ELR (cell line): ENCODE data around the gene SAMD9.
"Not testable (repeated sequence)": the region's sequence is repeated elsewhere in the genome, so short reads cannot be mapped to it uniquely, and the experiment has no call there.

Experiments
- DNase-seq: peaks from one replicate; pipeline ENCODE4 v3.0.0-alpha.2; 2015; ENCODE audit warnings: low read depth

Gene SAMD9

DNA sequence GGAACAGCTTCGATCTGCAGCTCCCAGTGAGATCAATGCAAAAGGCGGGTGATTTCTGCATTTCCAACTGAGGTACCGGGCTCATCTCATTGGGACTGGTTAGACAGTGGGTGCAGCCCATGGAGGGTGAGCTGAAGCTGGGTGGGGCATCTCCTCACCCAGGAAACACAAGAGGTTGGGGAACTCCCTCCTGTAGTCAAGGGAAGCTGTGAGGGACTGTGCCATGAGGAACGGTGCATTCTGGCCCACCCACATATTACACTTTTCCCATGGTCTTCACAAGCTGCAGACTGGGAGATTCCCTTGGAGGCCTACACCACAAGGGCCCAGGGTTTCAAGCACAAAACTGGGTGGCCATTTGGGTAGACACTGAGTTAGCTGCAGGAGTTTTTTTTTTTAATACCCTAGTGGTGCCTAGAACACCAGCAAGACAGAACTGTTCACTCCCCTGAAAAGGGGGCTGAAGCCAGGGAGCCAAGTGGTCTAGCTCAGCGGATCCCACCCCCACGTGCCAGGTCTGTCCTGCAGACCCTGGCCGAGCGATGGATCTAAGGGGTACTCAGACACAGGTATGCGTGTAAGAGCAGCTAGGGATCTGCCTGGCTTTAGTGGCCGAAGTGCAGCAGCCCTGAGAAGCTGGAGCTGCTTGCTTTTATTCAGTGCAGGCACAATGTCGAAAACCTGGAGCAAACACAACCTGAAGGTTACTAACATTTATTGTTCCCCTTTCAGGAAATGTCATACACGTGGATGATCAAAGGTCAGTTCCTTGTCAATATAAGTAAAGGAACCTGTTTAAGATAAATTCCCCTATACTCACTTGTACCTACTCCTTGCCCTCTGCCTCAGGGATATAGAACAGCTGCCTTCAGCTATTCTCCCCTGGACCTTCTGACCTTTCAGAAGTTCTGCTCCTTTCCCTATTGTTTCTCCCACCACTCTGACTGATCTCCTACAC lies 3.1 kb upstream of the SAMD9 start:
- no peak for DNase-seq

DNA sequence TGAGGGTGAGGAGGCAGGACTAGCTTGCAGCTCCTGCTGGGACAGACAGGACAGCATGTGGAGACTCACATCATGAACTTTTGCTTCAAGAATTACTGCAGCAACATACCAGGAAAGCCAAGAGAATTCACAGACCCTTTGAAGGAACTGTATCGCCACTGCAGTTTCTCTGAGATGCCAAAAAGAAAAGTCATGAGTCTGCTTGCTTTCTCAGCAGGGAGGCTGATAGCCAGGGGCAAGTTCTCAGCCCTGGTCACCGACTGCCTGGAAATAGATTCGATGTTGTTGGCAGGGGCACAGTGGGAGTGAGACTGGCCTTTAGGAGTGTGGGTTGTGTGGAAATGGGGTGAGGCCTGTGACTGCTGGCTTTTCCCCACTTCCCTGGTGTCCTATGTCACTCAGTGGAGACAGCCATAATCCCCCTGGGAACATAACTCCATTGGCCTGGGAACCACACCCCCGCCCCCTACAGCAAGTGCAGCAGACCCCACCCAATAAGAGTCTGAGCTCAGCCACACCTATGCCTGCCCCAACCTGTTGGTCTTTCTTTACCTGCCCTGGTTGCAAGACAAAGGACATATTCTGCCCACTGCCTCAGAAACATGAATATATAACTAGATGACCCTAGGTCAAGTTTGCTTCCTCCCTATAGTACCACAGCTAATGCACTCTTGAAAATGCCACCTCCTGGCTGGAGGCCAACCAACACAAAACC lies 1.6 kb upstream of the SAMD9 start:
- DNase-seq: peak; percentile 67

DNA sequence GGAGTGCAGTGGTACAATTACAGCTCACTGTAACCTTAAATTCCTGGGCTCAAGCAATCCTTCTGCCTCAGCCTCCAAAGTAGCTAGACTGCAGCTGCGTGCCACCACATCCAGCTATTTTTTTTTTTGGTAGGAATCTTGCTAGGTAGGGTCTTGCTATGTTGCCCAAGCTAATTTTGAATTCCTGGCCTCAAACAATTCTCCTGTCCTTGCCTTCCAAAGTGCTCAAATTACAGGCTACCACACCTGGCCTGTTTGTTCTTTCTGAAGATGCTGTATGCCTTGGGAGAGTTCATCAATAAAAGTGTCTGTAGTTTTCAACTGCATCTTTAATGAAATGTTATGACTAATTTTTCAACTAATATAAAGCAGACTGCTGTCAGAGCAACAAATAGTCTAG lies 452 bp downstream of the SAMD9 start:
- DNase-seq: no peak

DNA sequence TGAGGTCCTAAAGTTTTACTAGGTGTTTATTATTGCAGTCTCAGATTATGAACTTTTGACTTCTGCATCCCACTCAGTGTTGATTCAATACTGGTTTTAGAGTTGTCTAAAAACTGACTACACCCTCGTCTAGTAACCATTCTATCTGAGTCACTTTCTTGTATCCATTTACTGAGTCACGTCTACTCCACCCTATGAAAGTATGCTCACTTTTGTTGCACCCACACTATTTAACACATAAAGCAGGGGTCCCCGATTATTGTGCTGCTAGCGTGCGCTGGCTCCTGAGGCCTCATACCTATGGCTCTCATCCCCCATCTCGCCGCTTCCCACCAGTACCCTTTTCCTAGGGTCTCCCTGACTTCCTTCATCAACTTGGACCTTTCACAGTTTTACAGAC lies 2.0 kb downstream of the SAMD9 start:
- peak; percentile 88 for DNase-seq

DNA sequence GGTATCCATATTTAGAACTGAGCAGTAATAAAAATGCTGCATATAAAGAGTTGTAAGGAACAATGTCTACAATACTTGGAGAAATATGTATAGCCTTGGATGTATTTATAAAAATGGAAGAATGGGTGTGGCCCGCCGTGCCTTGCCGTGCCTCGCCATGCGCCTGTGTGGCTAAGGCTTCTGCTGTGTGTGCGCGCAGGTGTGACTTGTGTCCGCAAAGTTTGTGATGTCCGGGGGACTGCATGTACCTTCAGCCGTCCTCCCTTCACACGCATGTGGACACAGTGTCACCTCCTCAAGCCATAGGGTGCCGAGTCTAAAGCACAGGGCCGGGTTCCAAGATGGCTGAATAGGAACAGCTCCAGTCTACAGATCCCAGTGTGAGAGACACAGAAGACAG lies 9.8 kb downstream of the SAMD9 start:
- DNase-seq: no peak

DNA sequence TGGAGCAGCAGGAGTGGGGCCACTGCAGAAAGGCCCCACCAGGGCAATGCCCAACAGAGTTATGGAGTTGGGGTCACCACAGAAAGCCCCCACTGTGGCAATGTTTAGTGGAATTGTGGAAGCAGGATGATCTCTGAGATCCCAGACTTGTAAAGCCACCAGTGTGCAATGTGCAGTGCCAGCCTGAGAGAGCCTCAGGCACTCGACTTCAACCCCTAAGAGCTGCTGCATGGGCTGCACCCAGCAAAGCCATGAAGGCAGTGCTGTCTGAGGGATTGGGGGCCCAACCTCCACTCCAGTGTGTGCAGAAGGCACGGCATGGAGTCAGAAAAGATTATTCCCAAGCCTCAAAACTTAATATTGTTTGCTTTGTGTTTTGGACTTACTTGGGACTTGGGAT lies 20.4 kb downstream of the SAMD9 start:
- DNase-seq: no peak

DNA sequence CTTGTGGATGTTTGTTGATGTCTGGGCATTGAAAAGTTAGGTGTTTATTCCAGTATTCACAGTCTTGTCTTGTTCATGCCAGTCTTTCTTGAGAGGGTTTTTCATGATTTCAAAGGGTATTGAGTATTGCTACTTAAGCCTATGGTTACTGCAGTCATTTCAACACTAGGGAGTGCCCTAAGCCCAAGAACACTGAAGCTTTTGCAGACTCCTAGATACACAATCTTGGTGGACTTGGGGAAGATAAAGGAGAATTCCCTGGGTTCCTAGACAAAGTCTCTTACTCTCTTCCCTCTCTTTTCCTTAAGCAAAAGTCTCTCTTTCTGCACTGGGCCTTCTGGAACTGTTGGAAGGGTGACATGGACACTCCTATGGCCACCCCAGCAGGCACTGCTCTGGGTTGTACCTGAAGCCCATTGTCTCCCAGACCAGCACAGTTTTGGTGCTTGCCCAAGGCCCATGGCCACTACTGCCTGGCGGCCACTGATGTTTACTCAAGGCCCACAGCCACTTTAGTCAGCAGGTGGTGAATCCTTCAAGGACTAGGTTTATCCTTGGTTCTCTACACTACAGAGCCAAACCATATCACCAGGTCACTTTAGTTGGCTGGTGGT lies 24.9 kb downstream of the SAMD9 start:
- DNase-seq: peak; percentile 69

DNA sequence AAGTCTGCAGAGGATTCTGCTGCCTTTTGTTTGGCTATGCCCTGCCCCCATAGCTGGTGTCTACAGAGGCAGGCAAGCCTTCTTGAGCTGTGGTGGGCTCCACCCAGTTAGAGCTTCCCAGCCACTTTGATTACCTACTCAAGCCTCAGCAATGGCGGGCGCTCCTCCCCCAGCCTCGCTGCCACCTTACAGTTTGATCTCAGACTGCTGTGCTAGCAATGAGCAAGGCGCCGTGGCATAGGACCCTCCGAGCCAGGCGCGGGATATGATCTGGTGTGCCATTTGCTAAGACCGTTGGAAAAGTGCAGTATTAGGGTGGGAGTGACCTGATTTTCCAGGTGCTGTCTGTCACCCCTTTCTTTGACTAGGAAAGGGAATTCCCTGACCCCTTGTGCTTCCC lies 44.4 kb downstream of the SAMD9 start:
- DNase-seq: not testable (repeated sequence)

DNA sequence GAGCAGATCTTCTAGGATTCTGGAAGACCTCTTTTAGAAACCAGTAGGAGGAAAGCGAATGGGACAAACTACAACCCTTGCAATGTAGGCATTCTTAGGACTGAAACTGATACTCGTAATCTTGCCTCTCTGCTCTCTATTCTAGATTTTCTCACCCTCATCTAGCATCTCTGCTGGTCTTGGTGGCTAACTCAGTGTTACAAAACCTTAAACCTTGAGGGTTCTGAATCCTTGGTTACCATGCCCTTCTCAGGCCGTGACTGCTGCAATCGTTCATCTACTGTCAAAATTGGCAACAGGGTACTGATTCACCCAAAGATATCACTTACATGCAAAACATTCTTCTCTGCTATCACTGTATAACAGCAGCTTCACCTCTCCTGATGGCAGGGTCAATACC lies 55.2 kb downstream of the SAMD9 start:
- no peak for DNase-seq

DNA sequence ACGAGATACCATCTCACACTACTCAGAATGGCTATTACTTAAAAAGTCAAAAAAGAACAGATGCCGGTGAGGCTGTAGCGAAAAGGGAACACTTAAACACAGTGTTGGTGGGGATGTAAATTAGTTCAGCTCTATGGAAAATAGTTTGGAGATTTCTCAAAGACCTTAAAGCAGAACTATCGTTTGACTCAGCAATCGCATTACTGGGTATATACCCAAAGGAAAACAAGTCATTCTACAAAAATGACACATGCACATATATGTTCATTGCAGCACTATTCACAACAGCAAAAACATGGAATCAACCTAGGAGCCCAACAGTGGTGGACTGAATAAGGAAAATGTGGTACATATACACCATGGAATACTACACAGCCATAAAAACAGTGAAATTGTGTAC lies 56.9 kb downstream of the SAMD9 start:
- no peak for DNase-seq

DNA sequence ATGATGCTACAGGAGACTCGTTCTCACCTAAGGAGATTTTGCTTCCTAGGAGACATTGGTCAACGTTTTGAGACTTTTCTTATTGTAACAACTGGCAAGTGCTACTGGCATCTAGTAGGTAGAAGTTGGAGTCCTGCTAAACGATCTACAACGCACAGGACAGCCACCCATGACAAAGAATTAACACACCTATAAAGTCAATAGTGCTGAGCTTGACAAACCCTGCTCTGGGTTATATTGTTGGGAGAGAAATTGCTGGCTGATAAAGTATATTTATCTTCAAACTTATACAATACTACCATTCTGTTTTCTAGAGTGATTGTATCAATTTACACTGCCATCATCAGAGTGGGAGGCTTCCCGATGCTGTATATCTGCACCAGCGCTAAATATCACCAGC lies 57.8 kb downstream of the SAMD9 start:
- DNase-seq: no peak

DNA sequence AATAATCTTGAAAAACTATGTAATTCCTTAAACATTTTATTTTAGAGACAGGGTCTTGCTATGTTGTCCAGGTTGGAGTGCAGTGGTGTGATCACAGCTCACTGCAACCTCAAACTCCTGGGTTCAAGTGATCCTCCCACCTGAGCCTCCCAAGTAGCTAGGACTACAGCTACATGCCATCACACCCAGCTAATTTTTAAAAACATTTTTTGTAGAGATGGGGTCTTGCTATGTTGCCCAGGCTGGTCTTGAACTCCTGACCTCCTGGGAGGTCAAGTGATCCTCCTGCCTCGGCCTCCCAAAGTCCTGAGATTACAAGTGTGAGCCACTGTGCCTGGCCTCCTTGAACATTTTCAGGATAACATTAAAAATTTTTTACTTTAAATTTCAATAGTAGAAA lies 61.2 kb downstream of the SAMD9 start:
- not testable (repeated sequence) for DNase-seq

DNA sequence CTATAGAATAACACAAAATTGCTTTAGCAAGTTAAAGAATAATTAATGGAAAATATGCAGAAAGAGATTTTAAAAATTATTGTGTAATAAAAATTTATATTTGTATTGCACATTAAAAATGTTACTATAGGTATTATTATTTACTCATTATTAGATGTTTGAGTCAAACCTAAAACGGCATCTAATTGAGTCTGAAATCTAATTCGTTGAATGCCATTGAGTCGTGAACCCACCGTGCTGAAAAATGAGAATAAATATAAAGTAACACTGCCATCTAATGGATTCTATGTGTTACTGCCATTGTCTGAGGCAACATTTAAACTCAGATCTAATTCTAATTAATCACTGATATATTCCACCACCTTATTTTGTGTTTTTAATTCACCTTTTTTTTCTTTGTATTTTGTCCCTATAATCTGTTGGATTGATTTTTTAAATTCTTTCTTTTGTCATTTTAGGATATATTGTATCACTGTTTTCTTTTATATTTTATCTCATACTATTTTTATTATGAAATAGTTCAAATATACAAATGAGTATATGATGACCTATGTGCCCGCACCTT lies 62.2 kb downstream of the SAMD9 start:
- DNase-seq: peak; percentile 73

DNA sequence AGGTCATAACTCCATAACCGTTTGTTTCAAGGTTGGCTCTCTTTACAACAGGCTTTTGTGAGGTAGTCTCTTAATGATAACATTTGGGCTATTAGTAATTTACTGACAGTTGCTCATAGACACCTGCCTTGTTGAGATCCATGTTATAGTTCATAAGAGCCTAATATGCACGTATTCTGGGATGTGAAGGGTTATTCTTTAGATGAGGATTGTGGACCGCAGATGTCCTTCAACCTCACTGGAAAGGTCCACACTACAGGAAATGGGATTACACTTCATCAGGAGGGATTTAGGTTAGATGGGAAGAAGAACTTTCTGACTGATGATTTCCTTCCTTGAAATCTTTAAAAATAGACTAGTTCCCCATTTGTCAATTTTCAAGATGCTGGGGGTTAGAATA lies 62.8 kb downstream of the SAMD9 start:
- no peak for DNase-seq

DNA sequence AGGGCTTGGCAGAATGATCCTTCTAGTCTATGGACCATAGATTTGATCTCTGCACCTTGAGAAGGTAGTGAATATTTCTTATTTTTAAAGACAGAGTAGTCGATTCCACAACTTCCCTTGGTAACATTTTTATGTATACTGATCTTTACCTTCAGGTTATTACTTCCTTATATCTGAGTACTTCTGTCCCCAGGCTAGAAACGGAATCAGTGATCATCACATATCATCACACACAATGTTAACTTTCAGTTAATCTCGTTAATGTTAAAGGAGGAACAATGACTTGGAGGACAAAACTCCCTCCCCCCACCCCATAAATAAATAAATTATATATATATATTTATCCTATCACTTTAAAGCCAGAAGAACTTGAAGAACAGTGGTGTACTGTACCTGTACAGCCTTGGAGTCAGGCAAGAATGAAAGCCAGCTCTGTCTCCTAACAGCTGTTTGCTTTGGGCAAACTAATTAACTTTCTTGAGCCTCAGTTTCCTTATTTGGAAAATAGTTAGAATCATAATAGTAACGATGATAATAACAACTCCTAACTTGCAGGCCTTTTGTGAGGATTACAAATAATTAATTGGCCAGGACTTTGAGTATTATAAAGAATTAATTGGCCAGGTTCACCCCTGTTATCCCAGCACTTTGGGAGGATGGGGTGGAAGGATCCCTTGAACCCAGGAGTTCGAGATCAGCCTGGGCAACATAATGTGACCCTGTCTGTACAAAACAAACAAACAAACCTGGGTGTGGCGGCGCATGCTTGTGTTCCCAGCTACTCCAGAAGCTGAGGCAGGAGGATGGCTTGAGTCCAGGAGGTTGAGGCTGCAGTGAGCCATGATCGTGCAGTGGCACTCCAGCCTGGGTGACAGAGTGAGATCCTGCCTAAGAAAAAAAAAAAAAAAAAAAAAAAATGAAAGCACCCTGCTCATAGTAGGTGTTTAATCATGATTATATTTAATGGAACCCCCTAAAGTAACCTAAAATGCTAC lies 63.5 kb downstream of the SAMD9 start:
- no peak for DNase-seq

DNA sequence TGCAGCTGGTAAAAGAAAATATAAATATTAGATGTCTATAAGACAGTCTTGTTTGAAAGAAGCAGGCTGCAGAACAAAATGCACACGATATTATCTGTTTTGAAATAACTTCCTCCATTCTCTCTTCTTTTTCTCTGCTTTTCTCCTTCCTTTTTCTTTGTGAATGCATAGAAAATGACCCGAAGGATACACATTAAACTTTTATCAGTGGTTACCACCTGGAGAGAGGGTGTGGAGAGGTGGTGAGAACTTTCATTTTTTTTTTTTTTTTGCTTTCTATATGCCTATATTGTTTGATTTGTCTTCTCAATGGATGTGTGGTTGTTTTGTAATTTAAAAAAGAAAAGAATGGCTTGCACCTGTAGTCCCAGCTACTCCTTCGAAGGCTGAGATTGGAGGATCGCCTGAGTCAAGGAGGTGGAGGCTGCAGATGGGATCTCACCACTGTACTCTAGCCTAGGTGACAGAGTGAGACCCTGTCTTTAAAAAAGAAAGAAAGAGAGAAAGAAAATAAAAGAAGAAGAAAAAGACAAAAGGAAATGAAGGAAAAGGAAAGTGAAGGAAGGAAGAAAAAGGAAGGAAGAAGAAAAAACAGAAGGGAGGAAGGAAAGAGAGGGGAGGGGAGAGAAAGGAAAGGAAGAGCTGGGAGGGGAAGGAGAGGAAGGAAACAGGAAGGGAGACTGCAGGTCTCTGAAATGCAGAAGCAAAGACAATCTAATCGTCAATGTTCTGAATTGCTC lies 64.4 kb downstream of the SAMD9 start:
- DNase-seq: no peak

DNA sequence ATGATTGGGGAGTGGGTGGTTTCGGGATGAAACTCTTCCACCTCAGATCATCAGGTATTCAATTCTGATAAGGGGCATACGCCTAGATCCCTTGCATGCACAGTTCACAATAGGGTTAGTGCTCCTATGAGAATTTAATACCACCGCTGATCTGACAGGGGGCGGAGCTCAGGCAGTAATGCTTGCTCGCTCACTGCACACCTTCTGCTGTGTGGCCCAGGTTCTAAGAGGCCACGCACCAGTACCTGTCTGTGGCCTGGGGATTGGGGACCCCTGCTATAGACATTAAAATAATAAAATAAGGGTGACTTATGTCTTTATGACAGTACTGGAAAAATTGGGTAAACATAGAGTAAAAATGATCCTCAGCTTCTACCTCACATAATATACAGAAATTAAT lies 66.1 kb downstream of the SAMD9 start:
- no peak for DNase-seq
